HCT116 (cell line): ENCODE measurements around the gene TOM1L1. TPM values are rescaled to one million over a fixed set of nuclear protein-coding genes. Genes with fewer than 3 reads are reported as not detected.

Experiments used
- ATAC-seq: fragments of 200-7000 bp; cut with Tn5 transposase; 2 replicates; pipeline ENCODE4 v1.9.1; 2020; ENCODE audit warnings: mild to moderate bottlenecking, moderate library complexity
- BruUV-seq: library from RNA; stranded (reverse); fragments of 400-500 nt; replicated peaks from 2 replicates; lab custom pipeline; 2021; lab: Mats Ljungman, UMichigan
- CTCF ChIA-PET: fragments of 300-600 bp; sonication (Branson Sonifier 250); formaldehyde crosslinking; loops from one replicate; lab custom pipeline; 2021; ENCODE audit warnings: antibody characterized with exemption; lab: Charles Lee
- POLR2A ChIA-PET: fragments of 300-600, 350-600 bp; sonication (Branson Sonifier 250); formaldehyde crosslinking; loops from one replicate; lab custom pipeline; 2021; ENCODE audit warnings: antibody characterized with exemption; lab: Charles Lee
- RAD21 ChIA-PET, 2 experiments: fragments of 300-600 bp; sonication (Branson Sonifier 250); formaldehyde crosslinking; loops; one replicate each; lab custom pipeline; 2023; ENCODE audit warnings: low total read pairs in 2 of 2; ENCODE audit not compliant: uncharacterized antibody in 2 of 2, unreplicated experiment in 2 of 2, low non-redundant PET in 1 of 2; lab: Charles Lee
- DNase-seq: peaks from one replicate; pipeline ENCODE4 v3.0.0-alpha.2; 2010; ENCODE audit warnings: low read depth, low spot score
- H2AFZ ChIP-seq: fragments of 200-600 bp; shearing (Covaris generic), sonication (generic); 2 replicates; pipeline ENCODE4 v1.6.1; 2017; ENCODE audit warnings: low read depth, mixed run types, mixed read lengths, antibody characterized with exemption, low read length; ENCODE audit not compliant: poor library complexity, severe bottlenecking
- H3K27ac ChIP-seq: 2 replicates; pipeline ENCODE4 v1.5.1; 2012; ENCODE audit warnings: low read depth, low read length
- H3K27me3 ChIP-seq: fragments of 200-600 bp; sonication (generic); 2 replicates; pipeline ENCODE4 v1.6.1; 2016; ENCODE audit warnings: mixed run types, low read length, mixed read lengths; ENCODE audit not compliant: insufficient read depth
- H3K36me3 ChIP-seq, 2 experiments: fragments of 200-500 bp in 1 of 2; fragments of 200-600 bp in 1 of 2; sonication (Bioruptor generic) in 1 of 2; sonication (generic) in 1 of 2; 2 replicates each; pipeline versions ENCODE4 v1.5.1 to v1.6.1; 2014 to 2016; ENCODE audit warnings: low read length in 2 of 2, inconsistent platforms in 1 of 2, mixed read lengths in 1 of 2, mixed run types in 1 of 2; ENCODE audit not compliant: insufficient read depth in 2 of 2, control insufficient read depth in 1 of 2
- H3K4me1 ChIP-seq, 2 experiments: fragments of 200-600 bp in 1 of 2; sonication (generic) in 1 of 2; 2 replicates each; pipeline versions ENCODE4 v1.5.1 to v1.6.1; 2012 to 2017; ENCODE audit warnings: low read length in 2 of 2, inconsistent platforms in 1 of 2, mild to moderate bottlenecking in 1 of 2, mixed read lengths in 1 of 2, mixed run types in 1 of 2, moderate library complexity in 1 of 2; ENCODE audit not compliant: insufficient read depth in 2 of 2, control insufficient read depth in 1 of 2
- H3K4me2 ChIP-seq: fragments of 200-600 bp; sonication (generic); 2 replicates; pipeline ENCODE4 v1.6.1; 2017; ENCODE audit warnings: mixed run types, low read length, mixed read lengths
- H3K4me3 ChIP-seq, 2 experiments: fragments of 200-600 bp in 1 of 2; sonication (generic) in 1 of 2; replicated peaks in 1 of 2; 2 replicates each; pipeline ENCODE4 v1.5.1; 2011 to 2016; ENCODE audit warnings: low read length in 2 of 2, control low read depth in 1 of 2, low read depth in 1 of 2, mild to moderate bottlenecking in 1 of 2, mixed read lengths in 1 of 2, mixed run types in 1 of 2
- H3K79me2 ChIP-seq: fragments of 200-600 bp; sonication (generic); 2 replicates; pipeline ENCODE4 v1.6.1; 2017; ENCODE audit warnings: mild to moderate bottlenecking, mixed run types, low read length, moderate library complexity, mixed read lengths; ENCODE audit not compliant: insufficient read depth
- H3K9ac ChIP-seq: fragments of 200-600 bp; sonication (generic); 2 replicates; pipeline ENCODE4 v1.6.1; 2016; ENCODE audit warnings: low read length, mixed read lengths
- H3K9me2 ChIP-seq: fragments of 200-600 bp; sonication (generic), shearing (Covaris generic); 2 replicates; pipeline ENCODE4 v1.6.1; 2017; ENCODE audit warnings: mixed run types, mild to moderate bottlenecking, moderate library complexity; ENCODE audit not compliant: insufficient read depth
- H3K9me3 ChIP-seq, 2 experiments: fragments of 200-500 bp in 1 of 2; fragments of 200-600 bp in 1 of 2; sonication (Bioruptor generic) in 1 of 2; sonication (generic) in 1 of 2; 2 replicates each; pipeline ENCODE4 v1.6.1; 2014 to 2017; ENCODE audit warnings: low read length in 2 of 2, mixed read lengths in 2 of 2, inconsistent platforms in 1 of 2, low read depth in 1 of 2, mild to moderate bottlenecking in 1 of 2, mixed run types in 1 of 2, moderate library complexity in 1 of 2; ENCODE audit not compliant: control insufficient read depth in 1 of 2, insufficient read depth in 1 of 2
- H4K20me1 ChIP-seq: fragments of 200-600 bp; sonication (generic), shearing (Covaris generic); 2 replicates; pipeline ENCODE4 v1.6.1; 2017; ENCODE audit warnings: mixed run types, mild to moderate bottlenecking, moderate library complexity; ENCODE audit not compliant: insufficient read depth
- ATF3 ChIP-seq: IDR thresholded peaks from 2 replicates; pipeline ENCODE4 v1.6.1; 2012
- CBX3 ChIP-seq: IDR thresholded peaks from 2 replicates; pipeline ENCODE4 v1.6.1; 2012; ENCODE audit warnings: low read depth
- CEBPB ChIP-seq: IDR thresholded peaks from 2 replicates; pipeline ENCODE4 v1.6.1; 2012; ENCODE audit warnings: low read depth
- CTCF ChIP-seq, 3 experiments: fragments of 200-600 bp in 1 of 3; sonication (generic) in 1 of 3; IDR thresholded peaks in 2 of 3; conservative IDR thresholded peaks in 1 of 3; 2 replicates each; pipeline ENCODE4 v1.5.1; 2012 to 2017; ENCODE audit warnings: low read depth in 2 of 3, low read length in 2 of 3, antibody characterized with exemption in 1 of 3, borderline replicate concordance in 1 of 3, control low read depth in 1 of 3, mild to moderate bottlenecking in 1 of 3, mixed read lengths in 1 of 3, mixed run types in 1 of 3, moderate library complexity in 1 of 3; ENCODE audit not compliant: insufficient read depth in 1 of 3
- EGR1 ChIP-seq: IDR thresholded peaks from 2 replicates; pipeline ENCODE4 v1.6.1; 2012; ENCODE audit warnings: low read depth
- ELF1 ChIP-seq: IDR thresholded peaks from 2 replicates; pipeline ENCODE4 v1.6.1; 2012; ENCODE audit warnings: low read depth, borderline replicate concordance
- EZH2 ChIP-seq: fragments of 200-600 bp; sonication (generic); IDR thresholded peaks from 2 replicates; pipeline ENCODE4 v1.6.1; 2017; ENCODE audit warnings: antibody characterized with exemption, mixed run types
- EZH2phosphoT487 ChIP-seq: fragments of 200-600 bp; IDR thresholded peaks from 2 replicates; pipeline ENCODE4 v1.6.1; 2018; ENCODE audit warnings: antibody characterized with exemption, borderline replicate concordance
- FOSL1 ChIP-seq: IDR thresholded peaks from 2 replicates; pipeline ENCODE4 v1.6.1; 2012; ENCODE audit warnings: low read depth
- JUND ChIP-seq: IDR thresholded peaks from 2 replicates; pipeline ENCODE4 v1.6.1; 2012
- MAX ChIP-seq: IDR thresholded peaks from 2 replicates; pipeline ENCODE4 v1.6.1; 2012
- POLR2A ChIP-seq: IDR thresholded peaks from 2 replicates; pipeline ENCODE4 v1.7.0; 2011; ENCODE audit warnings: borderline replicate concordance; ENCODE audit not compliant: insufficient read depth, insufficient read length; ENCODE audit errors: extremely low read depth
- POLR2AphosphoS5 ChIP-seq: IDR thresholded peaks from 2 replicates; pipeline ENCODE4 v1.6.1; 2011; ENCODE audit warnings: mild to moderate bottlenecking, low read depth, low read length, moderate library complexity
- SIN3A ChIP-seq: IDR thresholded peaks from 2 replicates; pipeline ENCODE4 v1.6.1; 2012; ENCODE audit warnings: low read depth
- SP1 ChIP-seq: IDR thresholded peaks from 2 replicates; pipeline ENCODE4 v1.6.1; 2012; ENCODE audit warnings: low read depth
- TCF7L2 ChIP-seq: IDR thresholded peaks from 2 replicates; pipeline ENCODE4 v1.7.0; 2011; ENCODE audit warnings: borderline replicate concordance, inconsistent platforms; ENCODE audit not compliant: insufficient read depth, insufficient read length; ENCODE audit errors: extremely low read depth
- YY1 ChIP-seq: IDR thresholded peaks from 2 replicates; pipeline ENCODE4 v1.6.1; 2011; ENCODE audit warnings: low read length, low read depth, moderate library complexity, mild to moderate bottlenecking; ENCODE audit not compliant: insufficient replicate concordance; ENCODE audit errors: extremely low read depth
- ZBTB33 ChIP-seq: IDR thresholded peaks from 2 replicates; pipeline ENCODE4 v1.6.1; 2011; ENCODE audit warnings: mild to moderate bottlenecking, low read length, moderate library complexity; ENCODE audit not compliant: insufficient replicate concordance; ENCODE audit errors: extremely low read depth
- ZFX ChIP-seq: fragments of 450-650 bp; IDR thresholded peaks from 2 replicates; pipeline ENCODE4 v1.6.1; 2017
- ZNF274 ChIP-seq: fragments of 200-500 bp; sonication (Bioruptor generic); IDR thresholded peaks from 2 replicates; pipeline ENCODE4 v1.6.1; 2014; ENCODE audit warnings: mild to moderate bottlenecking, low read depth, low read length, inconsistent platforms
- intact Hi-C: fragments of 100-400 bp; cut with micrococcal nuclease; formaldehyde crosslinking; loops from 2 replicates; pipeline ENCODE4 v1.10.0; 2022
- total RNA-seq: library from RNA; stranded (reverse); gene quantifications from one replicate; pipeline ENCODE4 v1.2.1, GENCODE V29; 2021; ENCODE audit not compliant: unreplicated experiment

Gene TOM1L1
- total RNA-seq, 1 experiment from 2014 or later = 70.8 TPM

- Histone ChIP-seq H3K9ac (no peak overlapping the region), H3K9me3 (no peaks in the 10 kb centered on the region)
- BruUV-seq = no TSS peak
- ATAC-seq = no peak
- ChIA-PET POLR2A (no interaction called here), RAD21 (no interaction called here)
- TF ChIP-seq POLR2AphosphoS5 (no peak), EZH2phosphoT487 (no peak), EGR1 (no peak), SIN3A (no peak), EZH2 (no peak), YY1 (no peak), CTCF (IDR thresholded peaks at IDR 0.05 in 2 of 3, conservative IDR thresholded peaks at IDR 0.05 in 1 of 3; ENCODE audit: borderline replicate concordance in 1 of 3, insufficient read depth in 1 of 3, low read depth in 2 of 3, low read length in 2 of 3) (no peak), MAX (no peak), ZNF274 (no peak), SP1 (no peak), CEBPB (no peak), POLR2A (no peak), ZFX (no peak), ATF3 (no peak), FOSL1 (no peak), JUND (no peak), ZBTB33 (no peak), CBX3 (no peak), ELF1 (no peak), TCF7L2 (no peak)
- TF ChIP-seq, all 23 proteins: peak for 0
- Histone ChIP-seq H3K36me3 (no peaks in the 10 kb centered on the region), H2AFZ (no peak overlapping the region), H3K27ac (no peak overlapping the region), H3K4me3 (no peak overlapping the region), H3K79me2 (no peaks in the 10 kb centered on the region), H3K9me2 (no peaks in the 10 kb centered on the region), H3K4me2 (no peak overlapping the region), H4K20me1 (no peaks in the 10 kb centered on the region), H3K27me3 (peaks cover 12% of the 10 kb centered on the region; the same call in 1 of the 2 replicates), H3K4me1 (no peaks in the 10 kb centered on the region)
- intact Hi-C loops = no loop called here
- no peak for DNase-seq
- CTCF ChIA-PET = no interaction called here
Observed at GRCh38 chr17:54882950-54883349, 17.7 kb upstream of the TOM1L1 start.
